IMR-90 (cell line): ENCODE data around the gene ERH.

Experiments used
- BHLHE40 ChIP-seq: fragments of 150-350 bp; IDR thresholded peaks from 2 replicates; pipeline ENCODE4 v1.6.1; 2016; ENCODE audit warnings: mild to moderate bottlenecking, low read depth, low read length
- FOS ChIP-seq: fragments of 150-350 bp; IDR thresholded peaks from 2 replicates; pipeline ENCODE4 v1.6.1; 2016; ENCODE audit warnings: low read depth, low read length
- POLR2A ChIP-seq: IDR thresholded peaks from 2 replicates; pipeline ENCODE4 v1.6.1; 2012; ENCODE audit warnings: mild to moderate bottlenecking, low read depth, low read length
- RAD21 ChIP-seq: IDR thresholded peaks from 2 replicates; pipeline ENCODE4 v1.6.1; 2012; ENCODE audit warnings: low read length, improper control_type of control experiment
- TF ChIP-seq, protein P1 (sequence below): conservative IDR thresholded peaks from 2 replicates; pipeline ENCODE4 v1.5.1; 2012; ENCODE audit warnings: mild to moderate bottlenecking, low read depth, low read length, improper control_type of control experiment
- TF ChIP-seq, protein P2 (sequence below): fragments of 150-350 bp; IDR thresholded peaks from 2 replicates; pipeline ENCODE4 v1.6.1; 2016; ENCODE audit warnings: low read depth, mild to moderate bottlenecking, low read length, moderate library complexity, borderline replicate concordance
- TF ChIP-seq, protein P3 (sequence below): fragments of 150-350 bp; IDR thresholded peaks from 2 replicates; pipeline ENCODE4 v1.6.1; 2017; ENCODE audit warnings: mild to moderate bottlenecking, antibody characterized with exemption, low read length, low read depth

DNA sequence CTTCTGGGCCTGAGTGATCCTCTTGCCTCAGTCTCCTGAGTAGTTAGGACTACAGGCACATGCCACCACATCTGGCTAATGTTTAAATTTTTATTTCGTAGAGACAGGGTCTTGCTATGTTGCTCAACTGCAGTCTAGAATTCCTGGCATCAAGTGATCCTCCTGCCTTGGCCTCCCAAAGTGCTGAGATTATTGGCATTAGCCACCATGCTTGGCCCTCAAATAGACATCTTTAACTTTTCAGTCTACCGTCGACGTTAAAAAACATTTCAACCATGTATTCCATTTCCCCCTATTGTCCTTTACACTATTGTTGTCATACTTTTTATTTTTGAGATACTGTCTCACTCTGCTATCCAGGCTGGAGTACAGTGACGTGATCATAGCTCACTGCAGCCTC, 22.4 kb downstream of the ERH start:
- TF ChIP-seq POLR2A (no peak), RAD21 (no peak), BHLHE40 (no peak), FOS (no peak)
- TF ChIP-seq, protein P1, sequence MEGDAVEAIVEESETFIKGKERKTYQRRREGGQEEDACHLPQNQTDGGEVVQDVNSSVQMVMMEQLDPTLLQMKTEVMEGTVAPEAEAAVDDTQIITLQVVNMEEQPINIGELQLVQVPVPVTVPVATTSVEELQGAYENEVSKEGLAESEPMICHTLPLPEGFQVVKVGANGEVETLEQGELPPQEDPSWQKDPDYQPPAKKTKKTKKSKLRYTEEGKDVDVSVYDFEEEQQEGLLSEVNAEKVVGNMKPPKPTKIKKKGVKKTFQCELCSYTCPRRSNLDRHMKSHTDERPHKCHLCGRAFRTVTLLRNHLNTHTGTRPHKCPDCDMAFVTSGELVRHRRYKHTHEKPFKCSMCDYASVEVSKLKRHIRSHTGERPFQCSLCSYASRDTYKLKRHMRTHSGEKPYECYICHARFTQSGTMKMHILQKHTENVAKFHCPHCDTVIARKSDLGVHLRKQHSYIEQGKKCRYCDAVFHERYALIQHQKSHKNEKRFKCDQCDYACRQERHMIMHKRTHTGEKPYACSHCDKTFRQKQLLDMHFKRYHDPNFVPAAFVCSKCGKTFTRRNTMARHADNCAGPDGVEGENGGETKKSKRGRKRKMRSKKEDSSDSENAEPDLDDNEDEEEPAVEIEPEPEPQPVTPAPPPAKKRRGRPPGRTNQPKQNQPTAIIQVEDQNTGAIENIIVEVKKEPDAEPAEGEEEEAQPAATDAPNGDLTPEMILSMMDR: no peak
- TF ChIP-seq, protein P2, sequence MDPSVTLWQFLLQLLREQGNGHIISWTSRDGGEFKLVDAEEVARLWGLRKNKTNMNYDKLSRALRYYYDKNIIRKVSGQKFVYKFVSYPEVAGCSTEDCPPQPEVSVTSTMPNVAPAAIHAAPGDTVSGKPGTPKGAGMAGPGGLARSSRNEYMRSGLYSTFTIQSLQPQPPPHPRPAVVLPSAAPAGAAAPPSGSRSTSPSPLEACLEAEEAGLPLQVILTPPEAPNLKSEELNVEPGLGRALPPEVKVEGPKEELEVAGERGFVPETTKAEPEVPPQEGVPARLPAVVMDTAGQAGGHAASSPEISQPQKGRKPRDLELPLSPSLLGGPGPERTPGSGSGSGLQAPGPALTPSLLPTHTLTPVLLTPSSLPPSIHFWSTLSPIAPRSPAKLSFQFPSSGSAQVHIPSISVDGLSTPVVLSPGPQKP: no peak
- TF ChIP-seq, protein P3, sequence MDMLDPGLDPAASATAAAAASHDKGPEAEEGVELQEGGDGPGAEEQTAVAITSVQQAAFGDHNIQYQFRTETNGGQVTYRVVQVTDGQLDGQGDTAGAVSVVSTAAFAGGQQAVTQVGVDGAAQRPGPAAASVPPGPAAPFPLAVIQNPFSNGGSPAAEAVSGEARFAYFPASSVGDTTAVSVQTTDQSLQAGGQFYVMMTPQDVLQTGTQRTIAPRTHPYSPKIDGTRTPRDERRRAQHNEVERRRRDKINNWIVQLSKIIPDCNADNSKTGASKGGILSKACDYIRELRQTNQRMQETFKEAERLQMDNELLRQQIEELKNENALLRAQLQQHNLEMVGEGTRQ: no peak
